ENCODE measurements around the gene PRSS16. TPM values are rescaled to one million over a fixed set of nuclear protein-coding genes. Genes with fewer than 3 reads are reported as not detected.

Gene PRSS16
- total RNA-seq, 2 donors from 2014 or later: 11.9 to 15.2 TPM

- no peaks in the 10 kb centered on the region for H3K9me3 ChIP-seq
- H3K4me3 ChIP-seq: no peak overlapping the region
- TF ChIP-seq POLR2AphosphoS5 (IDR thresholded peaks at IDR 0.05) (no peak), POLR2A (IDR thresholded peaks at IDR 0.05) (no peak)
- TF ChIP-seq, protein P1, sequence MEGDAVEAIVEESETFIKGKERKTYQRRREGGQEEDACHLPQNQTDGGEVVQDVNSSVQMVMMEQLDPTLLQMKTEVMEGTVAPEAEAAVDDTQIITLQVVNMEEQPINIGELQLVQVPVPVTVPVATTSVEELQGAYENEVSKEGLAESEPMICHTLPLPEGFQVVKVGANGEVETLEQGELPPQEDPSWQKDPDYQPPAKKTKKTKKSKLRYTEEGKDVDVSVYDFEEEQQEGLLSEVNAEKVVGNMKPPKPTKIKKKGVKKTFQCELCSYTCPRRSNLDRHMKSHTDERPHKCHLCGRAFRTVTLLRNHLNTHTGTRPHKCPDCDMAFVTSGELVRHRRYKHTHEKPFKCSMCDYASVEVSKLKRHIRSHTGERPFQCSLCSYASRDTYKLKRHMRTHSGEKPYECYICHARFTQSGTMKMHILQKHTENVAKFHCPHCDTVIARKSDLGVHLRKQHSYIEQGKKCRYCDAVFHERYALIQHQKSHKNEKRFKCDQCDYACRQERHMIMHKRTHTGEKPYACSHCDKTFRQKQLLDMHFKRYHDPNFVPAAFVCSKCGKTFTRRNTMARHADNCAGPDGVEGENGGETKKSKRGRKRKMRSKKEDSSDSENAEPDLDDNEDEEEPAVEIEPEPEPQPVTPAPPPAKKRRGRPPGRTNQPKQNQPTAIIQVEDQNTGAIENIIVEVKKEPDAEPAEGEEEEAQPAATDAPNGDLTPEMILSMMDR (IDR thresholded peaks at IDR 0.05): no peak
- no peak for DNase-seq (ENCODE audit: low spot score)
- H3K36me3 ChIP-seq: no peaks in the 10 kb centered on the region
- intact Hi-C loops (cut with DNase I): no loop called here
- H3K27ac ChIP-seq: no peak overlapping the region
- peaks cover 36% of the 10 kb centered on the region for H3K27me3 ChIP-seq (replicated peaks; ENCODE audit: insufficient read depth)
- no peaks in the 10 kb centered on the region for H3K4me1 ChIP-seq (replicated peaks)
- WGBS: 19% methylated on average over 41 of the region's 41 CpGs
These were observed 9.2 kb upstream of the PRSS16 start for GRCh38 chr6:27238010-27238983.

DNA sequence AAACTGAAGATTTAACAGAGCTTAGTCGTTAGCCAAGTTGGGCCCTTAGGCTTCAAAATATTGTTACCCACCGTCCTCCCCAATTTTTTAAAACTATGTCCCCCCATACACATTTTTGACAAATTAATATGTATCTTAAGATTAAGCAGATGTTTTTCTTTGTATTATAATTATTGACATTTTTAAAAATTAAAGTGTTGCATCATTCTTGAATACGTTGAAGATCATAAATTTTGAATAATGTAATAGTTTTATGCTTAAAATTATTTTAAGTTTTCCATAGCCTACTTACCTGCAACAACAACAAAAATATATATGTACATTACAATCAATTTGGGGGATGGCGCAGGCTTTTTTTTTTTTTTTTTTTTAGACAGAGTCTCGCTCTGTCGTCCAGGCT is 8.2 kb upstream of the PRSS16 start:
- WGBS: 85% methylated on average over 6 of the region's 6 CpGs
- DNase-seq (ENCODE audit: low spot score): no peak
- Histone ChIP-seq H3K9me3 (no peaks in the 10 kb centered on the region), H3K4me3 (no peak overlapping the region), H3K27me3 (replicated peaks; ENCODE audit: insufficient read depth) (peaks cover 28% of the 10 kb centered on the region), H3K36me3 (no peaks in the 10 kb centered on the region), H3K4me1 (replicated peaks) (no peaks in the 10 kb centered on the region), H3K27ac (no peak overlapping the region)
- no peak for TF ChIP-seq POLR2A (IDR thresholded peaks at IDR 0.05)
- no peak for TF ChIP-seq POLR2AphosphoS5 (IDR thresholded peaks at IDR 0.05)
- TF ChIP-seq, protein P1 (IDR thresholded peaks at IDR 0.05): no peak
- intact Hi-C loops (cut with DNase I): no loop called here

- Histone ChIP-seq H3K4me3 (no peak overlapping the region), H3K9me3 (no peaks in the 10 kb centered on the region), H3K36me3 (no peaks in the 10 kb centered on the region), H3K4me1 (replicated peaks) (no peaks in the 10 kb centered on the region), H3K27ac (no peak overlapping the region), H3K27me3 (replicated peaks; ENCODE audit: insufficient read depth) (peaks cover 24% of the 10 kb centered on the region)
- intact Hi-C loops (cut with DNase I): no loop called here
- 25% methylated on average over 7 of the region's 7 CpGs for WGBS
- TF ChIP-seq, protein P1 (IDR thresholded peaks at IDR 0.05): no peak
- TF ChIP-seq POLR2AphosphoS5 (IDR thresholded peaks at IDR 0.05): no peak
- TF ChIP-seq POLR2A (IDR thresholded peaks at IDR 0.05): no peak
- DNase-seq (ENCODE audit: low spot score): no peak
These were observed 6.1 kb upstream of the PRSS16 start for GRCh38 chr6:27241443-27241842.

DNA sequence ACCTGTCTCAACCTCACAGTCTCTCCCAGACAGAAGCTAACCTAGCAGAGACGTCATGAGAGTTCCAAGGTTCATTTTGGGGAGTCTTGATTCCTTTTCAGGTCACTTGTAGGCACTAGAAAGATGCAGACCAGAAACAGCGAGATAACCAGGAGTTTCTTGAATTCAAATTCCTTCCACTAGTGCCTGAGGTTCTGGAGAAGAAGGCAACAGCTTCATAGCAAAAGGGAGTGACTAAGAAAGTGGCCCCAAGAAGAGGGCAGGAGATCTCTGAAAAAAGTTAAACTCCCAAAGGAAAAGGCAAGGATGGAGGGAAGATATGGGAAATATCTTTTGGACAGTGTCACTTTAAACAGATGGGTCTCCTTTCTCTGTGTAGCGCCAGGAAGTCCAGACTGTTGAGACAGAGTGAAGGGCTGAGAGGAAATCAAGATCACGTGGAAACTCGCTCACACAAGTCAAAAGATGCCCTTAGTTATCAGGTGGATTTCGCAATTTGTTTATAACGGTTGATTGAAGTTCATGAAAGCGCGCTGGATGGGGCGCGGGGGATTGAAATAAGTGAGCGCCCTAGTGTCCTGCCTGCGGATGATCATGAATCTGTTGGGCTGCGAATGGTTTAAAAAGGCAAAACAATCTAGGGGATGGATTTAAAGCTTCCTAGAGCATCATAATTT is 4.8 kb upstream of the PRSS16 start:
- no peak for DNase-seq (ENCODE audit: low spot score)
- Histone ChIP-seq H3K9me3 (no peaks in the 10 kb centered on the region), H3K27me3 (replicated peaks; ENCODE audit: insufficient read depth) (peaks cover 20% of the 10 kb centered on the region), H3K4me3 (no peak overlapping the region), H3K36me3 (no peaks in the 10 kb centered on the region), H3K27ac (no peak overlapping the region), H3K4me1 (replicated peaks) (no peaks in the 10 kb centered on the region)
- WGBS: 69% methylated on average over 14 of the region's 14 CpGs
- intact Hi-C loops (cut with DNase I): no loop called here
- TF ChIP-seq, protein P1 (IDR thresholded peaks at IDR 0.05): no peak
- no peak for TF ChIP-seq POLR2A (IDR thresholded peaks at IDR 0.05)

All from prostate gland (tissue), 2 donors.